ENCODE measurements around the gene SHANK1. TPM values are rescaled to one million over a fixed set of nuclear protein-coding genes. Genes with fewer than 3 reads are reported as not detected.

SHANK1 gene
- total and polyA plus RNA-seq, 2 of the 13 experiments (the other 11 are each of a cell fraction or from before 2014, with no cell fraction given): not detected

DNA sequence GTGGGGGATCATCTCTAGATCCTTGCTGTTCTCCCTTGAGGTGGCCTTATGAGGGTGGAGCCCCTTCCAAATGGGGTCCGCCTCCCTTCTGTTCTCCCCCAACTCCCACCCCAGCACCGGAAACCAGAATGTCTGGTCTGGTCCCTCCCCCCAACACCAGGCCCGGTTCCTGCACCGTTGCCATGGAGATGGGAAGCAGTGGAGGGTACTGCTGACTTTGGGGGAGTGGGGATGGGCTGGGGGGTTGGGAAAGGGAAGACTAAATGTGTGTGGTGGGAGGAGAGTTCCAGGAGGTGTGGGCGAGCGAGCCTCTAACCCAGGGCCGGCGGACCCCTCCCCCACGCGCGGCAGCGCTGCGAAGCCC, 1.7 kb downstream of the SHANK1 start (continued):
- TF ChIP-seq, protein P1, sequence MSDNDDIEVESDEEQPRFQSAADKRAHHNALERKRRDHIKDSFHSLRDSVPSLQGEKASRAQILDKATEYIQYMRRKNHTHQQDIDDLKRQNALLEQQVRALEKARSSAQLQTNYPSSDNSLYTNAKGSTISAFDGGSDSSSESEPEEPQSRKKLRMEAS (IDR thresholded peaks at IDR 0.05): no peak
- TF ChIP-seq, protein P2, sequence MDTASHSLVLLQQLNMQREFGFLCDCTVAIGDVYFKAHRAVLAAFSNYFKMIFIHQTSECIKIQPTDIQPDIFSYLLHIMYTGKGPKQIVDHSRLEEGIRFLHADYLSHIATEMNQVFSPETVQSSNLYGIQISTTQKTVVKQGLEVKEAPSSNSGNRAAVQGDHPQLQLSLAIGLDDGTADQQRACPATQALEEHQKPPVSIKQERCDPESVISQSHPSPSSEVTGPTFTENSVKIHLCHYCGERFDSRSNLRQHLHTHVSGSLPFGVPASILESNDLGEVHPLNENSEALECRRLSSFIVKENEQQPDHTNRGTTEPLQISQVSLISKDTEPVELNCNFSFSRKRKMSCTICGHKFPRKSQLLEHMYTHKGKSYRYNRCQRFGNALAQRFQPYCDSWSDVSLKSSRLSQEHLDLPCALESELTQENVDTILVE (CRISPR knock-in tag; IDR thresholded peaks at IDR 0.05): no peak
- no peak for TF ChIP-seq RARA (CRISPR knock-in tag; IDR thresholded peaks at IDR 0.05)
- no peak for TF ChIP-seq MEIS2 (CRISPR knock-in tag; IDR thresholded peaks at IDR 0.05)
- no peak for TF ChIP-seq TARDBP (CRISPR knock-in tag; IDR thresholded peaks at IDR 0.05)
- no peak for TF ChIP-seq GATAD1 (CRISPR knock-in tag; IDR thresholded peaks at IDR 0.05)

DNA sequence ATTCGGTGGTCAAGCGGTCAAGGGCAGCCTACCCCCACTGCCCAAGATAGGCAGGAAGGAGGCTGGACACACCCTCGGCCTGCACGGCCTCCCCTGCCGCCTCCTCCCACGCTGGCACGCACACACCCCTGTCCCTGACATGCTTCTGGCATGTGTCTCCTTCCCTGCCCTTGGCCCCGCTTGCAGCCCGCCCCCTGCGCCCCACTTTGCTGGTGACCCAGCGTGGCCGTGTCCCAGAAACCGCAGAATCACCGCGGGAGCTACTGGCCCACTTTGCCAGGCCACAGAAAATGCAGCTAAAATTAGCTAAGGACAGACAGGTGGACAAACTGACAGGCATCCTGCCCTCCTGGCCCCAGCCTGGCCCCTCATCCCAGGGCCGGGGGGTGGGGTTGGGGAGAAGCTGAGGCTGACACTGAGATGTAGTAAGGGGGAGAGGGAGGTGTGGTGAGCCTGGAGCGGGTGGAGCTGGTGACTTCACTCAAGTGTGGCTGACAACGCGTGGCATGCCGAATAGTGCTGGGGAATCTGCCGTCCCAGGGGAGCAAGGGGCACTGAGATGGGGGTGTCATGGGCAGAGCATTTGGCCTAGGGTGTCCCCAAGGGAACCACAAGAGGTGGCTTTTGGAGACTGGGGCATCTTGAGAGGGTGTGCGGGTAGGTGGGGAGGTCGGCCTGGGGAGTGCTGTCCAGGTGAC, 2.4 kb downstream of the SHANK1 start:
- Histone ChIP-seq H2AFZ (ENCODE audit: low read length) (no peak overlapping the region), H3K36me3 (replicated peaks in 1 of 2; ENCODE audit: control insufficient read depth in 1 of 2, insufficient read depth in 2 of 2, low read length in 2 of 2) (no peaks in the 10 kb centered on the region), H3K27ac (ENCODE audit: extremely low read length, insufficient read depth, low read length) (no peak overlapping the region), H3K4me2 (ENCODE audit: low read depth, low read length) (no peak overlapping the region), H3K27me3 (ENCODE audit: control insufficient read depth in 1 of 2, insufficient read depth in 2 of 2, low read length in 2 of 2) (peaks cover 9 to 53% of the 10 kb centered on the region in 2 experiments; a peak in 4 of 5 replicates), H3K79me2 (ENCODE audit: insufficient read depth, low read length) (no peaks in the 10 kb centered on the region), H3K4me1 (ENCODE audit: insufficient read depth, low read length) (no peaks in the 10 kb centered on the region), H3K9ac (ENCODE audit: insufficient read depth, low read depth, low read length) (no peak overlapping the region), H3K9me3 (ENCODE audit: low read length) (no peaks in the 10 kb centered on the region), H3K4me3 (replicated peaks in 1 of 3; ENCODE audit: insufficient read depth in 1 of 3, low read depth in 2 of 3, low read length in 3 of 3) (no peak overlapping the region), H4K20me1 (ENCODE audit: insufficient read depth, low read length) (no peaks in the 10 kb centered on the region)
- FAIRE-seq: no peak
- CTCF ChIA-PET (ENCODE audit: low intra/inter-chr PET ratio, low total read pairs): no interaction called here
- in situ Hi-C loops (cut with HindIII; ENCODE audit: extremely low pct_ligation_motif_present, low pct_unique_long_range_greater_than_20kb): no loop called here
- POLR2A ChIA-PET: no interaction called here
- DNase-seq (ENCODE audit: low spot score): no peak
- BruUV-seq (replicated peaks): no TSS peak
- intact Hi-C loops (cut with micrococcal nuclease; ENCODE audit: unreplicated experiment): no loop called here
- WGBS (ENCODE audit: low lambda C conversion rate): 4% methylated on average over 9 of the region's 23 CpGs
- ATAC-seq: no peak
- TF ChIP-seq ZNF570 (CRISPR knock-in tag; IDR thresholded peaks at IDR 0.05; ENCODE audit: borderline replicate concordance) (no peak), NFYC (CRISPR knock-in tag; IDR thresholded peaks at IDR 0.05) (no peak), ZNF10 (CRISPR knock-in tag; IDR thresholded peaks at IDR 0.05; ENCODE audit: borderline replicate concordance, low read depth) (no peak), CENPT (CRISPR knock-in tag; IDR thresholded peaks at IDR 0.05; ENCODE audit: low read depth) (no peak), POLR2AphosphoS2 (IDR thresholded peaks at IDR 0.05; ENCODE audit: low read depth, low read length) (no peak), DNMT3B (CRISPR knock-in tag; conservative IDR thresholded peaks at IDR 0.05) (no peak), ZBTB38 (CRISPR knock-in tag; IDR thresholded peaks at IDR 0.05) (no peak), ERF (CRISPR knock-in tag; IDR thresholded peaks at IDR 0.05) (no peak), MEF2D (CRISPR knock-in tag; IDR thresholded peaks at IDR 0.05) (no peak), KLF9 (CRISPR knock-in tag; IDR thresholded peaks at IDR 0.05; ENCODE audit: low read depth) (no peak)
- TF ChIP-seq, protein P3, sequence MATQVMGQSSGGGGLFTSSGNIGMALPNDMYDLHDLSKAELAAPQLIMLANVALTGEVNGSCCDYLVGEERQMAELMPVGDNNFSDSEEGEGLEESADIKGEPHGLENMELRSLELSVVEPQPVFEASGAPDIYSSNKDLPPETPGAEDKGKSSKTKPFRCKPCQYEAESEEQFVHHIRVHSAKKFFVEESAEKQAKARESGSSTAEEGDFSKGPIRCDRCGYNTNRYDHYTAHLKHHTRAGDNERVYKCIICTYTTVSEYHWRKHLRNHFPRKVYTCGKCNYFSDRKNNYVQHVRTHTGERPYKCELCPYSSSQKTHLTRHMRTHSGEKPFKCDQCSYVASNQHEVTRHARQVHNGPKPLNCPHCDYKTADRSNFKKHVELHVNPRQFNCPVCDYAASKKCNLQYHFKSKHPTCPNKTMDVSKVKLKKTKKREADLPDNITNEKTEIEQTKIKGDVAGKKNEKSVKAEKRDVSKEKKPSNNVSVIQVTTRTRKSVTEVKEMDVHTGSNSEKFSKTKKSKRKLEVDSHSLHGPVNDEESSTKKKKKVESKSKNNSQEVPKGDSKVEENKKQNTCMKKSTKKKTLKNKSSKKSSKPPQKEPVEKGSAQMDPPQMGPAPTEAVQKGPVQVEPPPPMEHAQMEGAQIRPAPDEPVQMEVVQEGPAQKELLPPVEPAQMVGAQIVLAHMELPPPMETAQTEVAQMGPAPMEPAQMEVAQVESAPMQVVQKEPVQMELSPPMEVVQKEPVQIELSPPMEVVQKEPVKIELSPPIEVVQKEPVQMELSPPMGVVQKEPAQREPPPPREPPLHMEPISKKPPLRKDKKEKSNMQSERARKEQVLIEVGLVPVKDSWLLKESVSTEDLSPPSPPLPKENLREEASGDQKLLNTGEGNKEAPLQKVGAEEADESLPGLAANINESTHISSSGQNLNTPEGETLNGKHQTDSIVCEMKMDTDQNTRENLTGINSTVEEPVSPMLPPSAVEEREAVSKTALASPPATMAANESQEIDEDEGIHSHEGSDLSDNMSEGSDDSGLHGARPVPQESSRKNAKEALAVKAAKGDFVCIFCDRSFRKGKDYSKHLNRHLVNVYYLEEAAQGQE (IDR thresholded peaks at IDR 0.05; ENCODE audit: borderline replicate concordance in 1 of 2, low read depth in 1 of 2, low read length in 2 of 2): no peak
- TF ChIP-seq, protein P4, sequence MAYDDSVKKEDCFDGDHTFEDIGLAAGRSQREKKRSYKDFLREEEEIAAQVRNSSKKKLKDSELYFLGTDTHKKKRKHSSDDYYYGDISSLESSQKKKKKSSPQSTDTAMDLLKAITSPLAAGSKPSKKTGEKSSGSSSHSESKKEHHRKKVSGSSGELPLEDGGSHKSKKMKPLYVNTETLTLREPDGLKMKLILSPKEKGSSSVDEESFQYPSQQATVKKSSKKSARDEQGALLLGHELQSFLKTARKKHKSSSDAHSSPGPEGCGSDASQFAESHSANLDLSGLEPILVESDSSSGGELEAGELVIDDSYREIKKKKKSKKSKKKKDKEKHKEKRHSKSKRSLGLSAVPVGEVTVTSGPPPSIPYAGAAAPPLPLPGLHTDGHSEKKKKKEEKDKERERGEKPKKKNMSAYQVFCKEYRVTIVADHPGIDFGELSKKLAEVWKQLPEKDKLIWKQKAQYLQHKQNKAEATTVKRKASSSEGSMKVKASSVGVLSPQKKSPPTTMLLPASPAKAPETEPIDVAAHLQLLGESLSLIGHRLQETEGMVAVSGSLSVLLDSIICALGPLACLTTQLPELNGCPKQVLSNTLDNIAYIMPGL (CRISPR knock-in tag; IDR thresholded peaks at IDR 0.05; ENCODE audit: borderline replicate concordance in 1 of 2, low read depth in 1 of 2): no peak

All from HepG2 (cell line).